Endothelial cell (in vitro differentiated cells): ENCODE measurements around the gene CD58. TPM values are rescaled to one million over a fixed set of nuclear protein-coding genes. Genes with fewer than 3 reads are reported as not detected.

Experiments
- DNase-seq: peaks from one replicate; pipeline ENCODE4 v3.0.0; 2021; ENCODE audit warnings: low spot score
- H3K27ac Mint-ChIP-seq: one replicate; pipeline ENCODE4 v1.8.0; 2021; ENCODE audit warnings: mixed read lengths, inconsistent platforms; ENCODE audit not compliant: unreplicated experiment
- H3K27me3 Mint-ChIP-seq: one replicate; pipeline ENCODE4 v1.8.0; 2021; ENCODE audit warnings: mild to moderate bottlenecking, moderate library complexity, mixed read lengths, inconsistent platforms; ENCODE audit not compliant: unreplicated experiment
- H3K36me3 Mint-ChIP-seq: one replicate; pipeline ENCODE4 v1.8.0; 2021; ENCODE audit warnings: mild to moderate bottlenecking, low read depth, mixed read lengths, inconsistent platforms; ENCODE audit not compliant: unreplicated experiment
- H3K4me1 Mint-ChIP-seq: one replicate; pipeline ENCODE4 v1.8.0; 2021; ENCODE audit warnings: mild to moderate bottlenecking, mixed read lengths, inconsistent platforms; ENCODE audit not compliant: unreplicated experiment
- H3K4me3 Mint-ChIP-seq: one replicate; pipeline ENCODE4 v1.8.0; 2021; ENCODE audit warnings: mild to moderate bottlenecking, mixed read lengths, inconsistent platforms; ENCODE audit not compliant: unreplicated experiment
- H3K9me3 Mint-ChIP-seq: one replicate; pipeline ENCODE4 v1.8.0; 2021; ENCODE audit warnings: mixed read lengths, inconsistent platforms; ENCODE audit not compliant: unreplicated experiment
- CTCF ChIP-seq: fragments of 200-600 bp; sonication (generic); IDR thresholded peaks from one replicate; pipeline ENCODE4 v1.5.0; 2021; ENCODE audit warnings: antibody characterized with exemption; ENCODE audit not compliant: unreplicated experiment
- total RNA-seq: library from RNA; stranded (reverse); fragmentation: NEBNext Ultra II Directional; extraction: Animal tissue kit (Norgen Biotek cat#: 25700); gene quantifications from one replicate; pipeline ENCODE4 v1.2.1, GENCODE V29; 2021; ENCODE audit not compliant: unreplicated experiment

CD58 gene
- total RNA-seq, 1 donor from 2014 or later = 9.0 TPM

- Mint-ChIP-seq H3K4me3 (peak overlapping the region; percentile 54), H3K36me3 (peaks cover 22% of the 10 kb centered on the region), H3K4me1 (no peaks in the 10 kb centered on the region), H3K9me3 (no peaks in the 10 kb centered on the region), H3K27ac (no peak overlapping the region), H3K27me3 (no peaks in the 10 kb centered on the region)
- no peak for DNase-seq
- TF ChIP-seq CTCF = no peak
These were observed 36.6 kb downstream of the CD58 start for GRCh38 chr1:116534014-116534739.

- no peak for TF ChIP-seq CTCF
- H3K4me3 Mint-ChIP-seq = no peak overlapping the region
These were observed 37.4 kb downstream of the CD58 start for GRCh38 chr1:116533429-116533820.

GRCh38 chr1:116532671-116533428 is 38.0 kb downstream of the CD58 start:
- Mint-ChIP-seq H3K4me1 (no peaks in the 10 kb centered on the region), H3K9me3 (no peaks in the 10 kb centered on the region), H3K27me3 (no peaks in the 10 kb centered on the region), H3K4me3 (no peak overlapping the region), H3K36me3 (peaks cover 15% of the 10 kb centered on the region), H3K27ac (no peak overlapping the region)
- no peak for DNase-seq
- TF ChIP-seq CTCF = no peak

More at GRCh38 chr1:116533429-116533820, 37.4 kb downstream of the CD58 start:
- H3K36me3 Mint-ChIP-seq = peaks cover 16% of the 10 kb centered on the region
- no peak for DNase-seq
- H3K9me3 Mint-ChIP-seq = no peaks in the 10 kb centered on the region
- no peaks in the 10 kb centered on the region for H3K27me3 Mint-ChIP-seq
- H3K4me1 Mint-ChIP-seq = no peaks in the 10 kb centered on the region
- H3K27ac Mint-ChIP-seq = no peak overlapping the region

GRCh38 chr1:116531917-116532316 is 38.9 kb downstream of the CD58 start:
- Mint-ChIP-seq H3K27me3 (no peaks in the 10 kb centered on the region), H3K9me3 (no peaks in the 10 kb centered on the region), H3K27ac (no peak overlapping the region), H3K4me1 (no peaks in the 10 kb centered on the region), H3K36me3 (peaks cover 15% of the 10 kb centered on the region), H3K4me3 (no peak overlapping the region)
- TF ChIP-seq CTCF = no peak
- DNase-seq = peak; percentile 10

GRCh38 chr1:116529681-116530080 is 41.1 kb downstream of the CD58 start:
- peaks cover 12% of the 10 kb centered on the region for H3K36me3 Mint-ChIP-seq
- H3K4me3 Mint-ChIP-seq = no peak overlapping the region
- H3K4me1 Mint-ChIP-seq = no peaks in the 10 kb centered on the region
- TF ChIP-seq CTCF = no peak
- H3K9me3 Mint-ChIP-seq = no peaks in the 10 kb centered on the region
- no peak overlapping the region for H3K27ac Mint-ChIP-seq
- DNase-seq = no peak
- H3K27me3 Mint-ChIP-seq = no peaks in the 10 kb centered on the region
